ENCODE measurements around the gene RBSN.
A peak's percentile ranks its signal among the peaks of the same experiment; 100 is the strongest.

RBSN gene

DNA sequence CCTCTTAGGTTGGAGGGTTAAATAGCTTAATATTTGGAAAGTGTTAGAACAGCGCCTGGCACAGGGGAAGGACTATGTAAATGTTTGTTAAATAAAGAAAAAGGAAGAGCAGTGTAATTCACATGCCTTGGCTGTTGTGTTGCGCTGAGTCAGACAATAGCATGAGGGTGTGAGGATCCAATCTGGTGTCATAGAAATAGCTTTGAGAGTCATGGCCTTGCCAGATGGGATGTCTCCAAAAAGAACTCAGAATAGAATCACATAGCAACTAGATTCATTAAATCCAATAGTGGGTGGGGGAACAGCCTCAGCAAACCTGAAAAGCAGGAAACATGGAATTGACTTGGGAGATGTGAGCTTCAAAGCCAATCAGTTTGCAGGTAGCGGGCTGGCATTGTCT lies 3.9 kb upstream of the RBSN start:
- H3K4me3 ChIP-seq (ENCODE audit: insufficient read depth, low read length, poor library complexity, severe bottlenecking), result no peak overlapping the region
- no peaks in the 10 kb centered on the region for H3K27me3 ChIP-seq (ENCODE audit: low read length)
- H4K20me1 ChIP-seq (ENCODE audit: low read depth, low read length), result no peaks in the 10 kb centered on the region
- H3K4me2 ChIP-seq (ENCODE audit: low read depth, low read length, poor library complexity, severe bottlenecking), result no peak overlapping the region
- H3F3A ChIP-seq (ENCODE audit: insufficient read depth), result no peaks in the 10 kb centered on the region
- no peak overlapping the region for H3K27ac ChIP-seq (ENCODE audit: low read depth, low read length)
- H3K9me2 ChIP-seq (replicated peaks; ENCODE audit: insufficient read depth, low read length), result no peaks in the 10 kb centered on the region
- no peak overlapping the region for H3K9ac ChIP-seq (ENCODE audit: low read length)
- no peaks in the 10 kb centered on the region for H3K36me3 ChIP-seq (ENCODE audit: low read length)
- H2AFZ ChIP-seq (ENCODE audit: low read depth, low read length, severe bottlenecking), result no peak overlapping the region
- H3K9me3 ChIP-seq (ENCODE audit: insufficient read depth, low read length), result no peaks in the 10 kb centered on the region
- TF ChIP-seq, protein P1, sequence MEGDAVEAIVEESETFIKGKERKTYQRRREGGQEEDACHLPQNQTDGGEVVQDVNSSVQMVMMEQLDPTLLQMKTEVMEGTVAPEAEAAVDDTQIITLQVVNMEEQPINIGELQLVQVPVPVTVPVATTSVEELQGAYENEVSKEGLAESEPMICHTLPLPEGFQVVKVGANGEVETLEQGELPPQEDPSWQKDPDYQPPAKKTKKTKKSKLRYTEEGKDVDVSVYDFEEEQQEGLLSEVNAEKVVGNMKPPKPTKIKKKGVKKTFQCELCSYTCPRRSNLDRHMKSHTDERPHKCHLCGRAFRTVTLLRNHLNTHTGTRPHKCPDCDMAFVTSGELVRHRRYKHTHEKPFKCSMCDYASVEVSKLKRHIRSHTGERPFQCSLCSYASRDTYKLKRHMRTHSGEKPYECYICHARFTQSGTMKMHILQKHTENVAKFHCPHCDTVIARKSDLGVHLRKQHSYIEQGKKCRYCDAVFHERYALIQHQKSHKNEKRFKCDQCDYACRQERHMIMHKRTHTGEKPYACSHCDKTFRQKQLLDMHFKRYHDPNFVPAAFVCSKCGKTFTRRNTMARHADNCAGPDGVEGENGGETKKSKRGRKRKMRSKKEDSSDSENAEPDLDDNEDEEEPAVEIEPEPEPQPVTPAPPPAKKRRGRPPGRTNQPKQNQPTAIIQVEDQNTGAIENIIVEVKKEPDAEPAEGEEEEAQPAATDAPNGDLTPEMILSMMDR (IDR thresholded peaks at IDR 0.05; ENCODE audit: insufficient read depth, low read length, poor library complexity, severe bottlenecking), result no peak
- no peak for TF ChIP-seq EZH2phosphoT487 (conservative IDR thresholded peaks at IDR 0.05; ENCODE audit: low read length)
- H3K79me2 ChIP-seq (ENCODE audit: insufficient read depth, low read length), result peaks cover 9% of the 10 kb centered on the region

DNA sequence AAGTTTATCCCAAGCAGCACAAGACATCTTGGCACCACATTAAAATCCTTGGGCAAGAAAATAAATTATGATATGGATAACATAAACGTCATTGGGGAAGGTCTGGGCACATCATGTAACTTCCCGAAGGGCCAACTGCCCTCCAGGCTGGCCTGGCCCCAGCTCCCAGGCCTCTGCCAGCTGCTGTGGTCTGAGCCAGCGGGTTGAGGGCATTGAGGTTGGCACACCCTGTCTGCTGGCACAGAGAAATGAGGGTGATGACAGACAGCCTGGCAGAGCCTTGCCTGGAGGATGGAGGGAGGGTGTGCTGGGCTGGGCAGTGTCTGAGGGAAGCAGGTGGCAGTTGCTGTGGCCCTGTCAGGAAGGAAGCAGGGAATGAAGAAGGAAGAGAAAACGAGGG lies 3.3 kb upstream of the RBSN start:
- no peaks in the 10 kb centered on the region for H3F3A ChIP-seq (ENCODE audit: insufficient read depth)
- no peak for TF ChIP-seq EZH2phosphoT487 (conservative IDR thresholded peaks at IDR 0.05; ENCODE audit: low read length)
- TF ChIP-seq, protein P1 (IDR thresholded peaks at IDR 0.05; ENCODE audit: insufficient read depth, low read length, poor library complexity, severe bottlenecking), result no peak
- H3K9me3 ChIP-seq (ENCODE audit: insufficient read depth, low read length), result no peaks in the 10 kb centered on the region
- H3K36me3 ChIP-seq (ENCODE audit: low read length), result no peaks in the 10 kb centered on the region
- H3K27me3 ChIP-seq (ENCODE audit: low read length), result no peaks in the 10 kb centered on the region
- H3K9me2 ChIP-seq (replicated peaks; ENCODE audit: insufficient read depth, low read length), result no peaks in the 10 kb centered on the region
- no peak overlapping the region for H3K9ac ChIP-seq (ENCODE audit: low read length)
- H3K79me2 ChIP-seq (ENCODE audit: insufficient read depth, low read length), result peaks cover 14% of the 10 kb centered on the region
- no peak overlapping the region for H3K4me3 ChIP-seq (ENCODE audit: insufficient read depth, low read length, poor library complexity, severe bottlenecking)
- H3K27ac ChIP-seq (ENCODE audit: low read depth, low read length), result no peak overlapping the region
- no peak overlapping the region for H2AFZ ChIP-seq (ENCODE audit: low read depth, low read length, severe bottlenecking)
- H3K4me2 ChIP-seq (ENCODE audit: low read depth, low read length, poor library complexity, severe bottlenecking), result no peak overlapping the region
- H4K20me1 ChIP-seq (ENCODE audit: low read depth, low read length), result no peaks in the 10 kb centered on the region

DNA sequence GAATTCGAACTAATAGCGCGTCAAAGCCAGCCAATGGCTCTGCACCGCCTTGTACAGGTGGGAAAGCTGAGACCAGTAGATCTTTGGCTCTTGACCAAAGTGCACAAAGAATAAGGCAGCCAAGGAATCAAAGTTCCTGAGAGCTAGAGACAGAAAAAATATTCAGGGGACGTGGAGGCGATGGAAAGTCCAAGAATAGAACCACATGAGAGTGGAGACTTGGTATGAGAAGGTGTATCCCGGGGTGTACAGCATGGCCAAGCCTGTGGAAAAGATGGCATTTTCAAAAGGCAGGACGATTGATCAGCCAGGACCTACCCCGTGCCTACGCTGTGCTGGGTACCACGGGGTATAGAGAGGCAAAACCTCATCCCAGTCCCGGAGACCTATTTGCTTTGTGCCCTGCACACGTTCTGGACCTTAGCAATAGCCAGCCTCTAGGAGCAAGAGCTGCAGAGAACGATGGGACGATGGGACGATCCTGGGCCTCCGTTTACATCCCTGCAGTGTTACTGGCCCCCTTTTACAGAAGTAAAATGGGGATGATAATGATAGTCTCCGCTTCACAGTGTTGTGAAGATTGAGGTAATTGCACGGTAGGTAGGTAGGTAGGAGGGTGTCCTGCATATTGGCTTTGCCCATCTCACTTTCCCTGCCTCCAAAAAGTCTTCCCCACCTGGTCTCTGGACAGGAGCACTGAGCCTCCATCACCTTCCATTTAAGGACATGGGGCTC lies 583 bp upstream of the RBSN start:
- peak overlapping the region; percentile 54 for H3K27ac ChIP-seq (ENCODE audit: low read depth, low read length)
- H2AFZ ChIP-seq (ENCODE audit: low read depth, low read length, severe bottlenecking), result peak overlapping the region; percentile 60
- no peaks in the 10 kb centered on the region for H3K27me3 ChIP-seq (ENCODE audit: low read length)
- no peaks in the 10 kb centered on the region for H3F3A ChIP-seq (ENCODE audit: insufficient read depth)
- TF ChIP-seq EZH2phosphoT487 (conservative IDR thresholded peaks at IDR 0.05; ENCODE audit: low read length), result no peak
- TF ChIP-seq, protein P1 (IDR thresholded peaks at IDR 0.05; ENCODE audit: insufficient read depth, low read length, poor library complexity, severe bottlenecking), result no peak
- peak overlapping the region; percentile 66 for H3K4me3 ChIP-seq (ENCODE audit: insufficient read depth, low read length, poor library complexity, severe bottlenecking)
- H3K36me3 ChIP-seq (ENCODE audit: low read length), result no peaks in the 10 kb centered on the region
- H3K4me2 ChIP-seq (ENCODE audit: low read depth, low read length, poor library complexity, severe bottlenecking), result peak overlapping the region; percentile 69
- no peaks in the 10 kb centered on the region for H3K9me2 ChIP-seq (replicated peaks; ENCODE audit: insufficient read depth, low read length)
- peaks cover 20% of the 10 kb centered on the region for H3K79me2 ChIP-seq (ENCODE audit: insufficient read depth, low read length)
- no peaks in the 10 kb centered on the region for H4K20me1 ChIP-seq (ENCODE audit: low read depth, low read length)
- H3K9ac ChIP-seq (ENCODE audit: low read length), result peak overlapping the region; percentile 67
- H3K9me3 ChIP-seq (ENCODE audit: insufficient read depth, low read length), result no peaks in the 10 kb centered on the region

All from SU-DHL-6 (cell line).